NCI-H2081 treated with DMSO at 0.1 percent for 48 hours (cell line): ENCODE measurements around the gene GNAS.
"Not testable (repeated sequence)": the region's sequence is repeated elsewhere in the genome, so short reads cannot be mapped to it uniquely, and the experiment has no call there.

Source experiments
- DNase-seq: peaks from one replicate; lab custom pipeline; 2025; lab: John Stamatoyannopoulos, UW

GNAS gene

DNA sequence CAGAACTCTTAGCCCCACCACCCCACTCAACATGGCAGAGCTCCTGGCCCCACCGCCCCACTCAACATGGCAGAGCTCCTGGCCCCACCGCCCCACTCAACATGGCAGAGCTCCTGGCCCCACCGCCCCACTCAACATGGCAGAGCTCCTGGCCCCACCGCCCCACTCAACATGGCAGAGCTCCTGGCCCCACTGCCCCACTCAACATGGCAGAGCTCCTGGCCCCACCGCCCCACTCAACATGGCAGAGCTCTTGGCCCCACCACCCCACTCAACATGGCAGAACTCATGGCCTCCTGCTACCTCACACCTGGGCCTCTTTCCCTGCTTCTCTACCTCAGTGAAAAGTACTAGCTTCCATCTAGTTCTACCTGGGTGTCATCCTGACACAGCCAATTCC, 23.7 kb upstream of the GNAS start:
- not testable (repeated sequence) for DNase-seq

DNA sequence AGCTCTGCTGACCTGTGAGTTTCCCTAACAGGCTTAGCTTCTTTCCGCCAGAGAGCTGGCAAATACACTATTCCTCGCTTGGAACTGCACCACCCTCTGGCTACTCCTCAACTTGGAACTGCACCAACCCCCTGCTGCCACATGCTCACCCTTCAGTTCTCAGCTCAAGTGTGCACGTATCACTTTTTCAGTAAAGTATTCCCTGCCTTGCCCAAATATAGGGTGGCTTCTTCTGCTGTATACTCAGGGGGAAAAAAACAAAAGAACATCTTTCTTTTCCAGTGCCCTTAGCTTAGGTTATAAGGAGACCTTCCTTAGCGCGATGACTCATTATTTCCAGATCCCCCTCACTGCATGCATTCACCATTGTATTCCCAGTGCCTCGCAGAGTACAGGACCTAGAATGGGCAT, 23.0 kb upstream of the GNAS start:
- DNase-seq: no peak

DNA sequence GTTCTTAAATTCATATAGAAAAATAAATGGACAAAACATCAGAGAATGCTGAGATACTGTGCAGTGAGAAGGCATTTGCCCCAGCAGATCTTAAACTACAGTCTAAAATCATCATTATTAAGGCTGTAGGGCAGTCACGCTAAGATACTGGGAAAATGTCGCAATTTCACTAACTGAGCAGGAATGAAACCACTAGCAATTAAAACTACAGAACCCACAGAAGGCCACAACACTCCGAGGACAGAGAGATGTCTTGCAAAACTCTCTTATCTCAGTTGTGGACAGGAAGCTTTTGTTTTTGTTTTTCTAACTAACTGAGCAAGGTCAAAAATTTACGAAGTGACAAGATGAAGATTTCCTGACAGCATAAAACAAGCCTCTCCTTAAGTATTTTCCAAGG, 20.1 kb upstream of the GNAS start:
- DNase-seq: no peak

DNA sequence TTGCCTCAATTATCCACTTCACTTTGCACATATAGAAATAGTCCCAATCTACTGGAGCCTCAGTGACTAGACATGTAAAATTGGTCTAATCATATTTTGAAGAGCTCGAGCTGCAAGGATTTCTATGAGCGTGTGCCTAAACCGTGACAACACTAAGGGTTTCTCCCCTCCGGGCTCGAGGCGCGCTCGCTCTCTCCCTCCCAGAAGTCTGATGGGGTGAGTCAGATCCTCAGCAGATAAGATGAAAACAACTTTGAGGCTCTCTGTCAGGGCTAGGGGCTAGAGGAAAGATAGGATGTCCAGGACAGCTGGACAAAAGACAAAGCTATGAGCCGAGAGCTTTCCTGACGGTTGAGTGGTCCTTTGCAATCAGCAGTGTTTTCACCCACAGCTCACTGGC, 18.6 kb upstream of the GNAS start:
- no peak for DNase-seq

- DNase-seq: no peak
Observed at GRCh38 chr20:58835231-58835630, 17.3 kb upstream of the GNAS start.

DNA sequence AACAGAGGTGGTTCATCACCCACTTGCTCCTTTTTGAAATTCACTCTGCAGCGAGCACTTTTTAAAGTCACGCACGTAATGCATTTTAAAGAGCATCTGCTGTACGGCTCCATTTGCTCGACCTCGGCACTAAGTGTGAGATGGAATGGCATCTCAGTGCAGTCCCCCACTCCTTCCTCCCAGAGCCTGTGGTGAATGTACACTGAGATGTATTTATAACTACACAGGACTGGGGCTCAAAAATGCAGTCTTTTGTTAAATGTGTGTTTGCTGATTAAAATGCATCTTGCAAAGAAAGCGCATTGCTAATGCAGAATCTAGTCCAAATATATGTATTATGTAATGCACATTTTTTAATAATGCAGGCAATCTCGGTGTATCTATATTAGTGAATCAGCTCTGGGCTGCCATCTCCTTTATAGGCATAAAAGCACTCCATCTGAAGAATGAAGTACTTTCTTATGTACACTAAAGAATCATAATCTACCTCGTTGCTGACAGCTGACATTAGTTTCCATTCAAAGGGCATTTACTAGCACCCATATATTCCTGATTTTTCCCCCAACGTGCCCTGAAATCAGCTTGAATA, 15.8 kb upstream of the GNAS start:
- no peak for DNase-seq

DNA sequence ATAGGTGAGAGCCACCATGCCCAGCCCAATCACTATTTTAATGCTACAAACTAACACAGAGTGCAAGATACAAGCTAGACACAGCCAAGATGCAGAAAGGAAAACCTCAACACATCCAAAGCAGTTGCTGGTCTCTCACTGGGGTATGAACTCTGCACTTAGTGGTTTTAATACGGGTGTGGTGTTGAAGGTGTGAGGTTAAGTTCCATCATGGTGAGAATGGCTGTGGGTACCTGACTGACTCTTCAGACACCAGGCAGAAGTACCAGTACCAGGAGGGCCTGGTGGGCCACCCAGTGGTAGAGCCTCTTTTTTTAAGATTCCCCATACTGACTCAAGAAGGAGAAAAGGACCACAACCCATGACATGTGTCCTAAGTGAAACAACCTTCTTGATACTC, 14.8 kb upstream of the GNAS start:
- no peak for DNase-seq

DNA sequence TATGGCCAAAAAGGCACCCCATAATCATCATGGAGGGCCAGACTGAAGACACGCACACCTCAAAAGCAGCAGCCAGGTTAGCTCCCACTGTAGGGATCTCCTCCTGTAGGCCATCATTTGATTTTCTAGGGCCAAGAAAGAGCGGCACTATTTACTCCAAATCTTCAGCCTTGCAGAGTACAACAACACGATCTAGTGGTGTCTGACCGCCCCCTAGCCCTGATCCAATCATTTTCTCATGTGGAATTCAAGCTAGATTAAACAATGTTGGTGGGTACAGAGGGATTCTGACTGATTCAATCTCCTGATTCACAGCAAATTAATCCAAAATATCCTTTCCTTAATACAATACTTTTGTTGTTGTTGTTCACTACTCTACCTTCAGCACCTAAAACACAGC, 14.3 kb upstream of the GNAS start:
- DNase-seq: no peak

DNA sequence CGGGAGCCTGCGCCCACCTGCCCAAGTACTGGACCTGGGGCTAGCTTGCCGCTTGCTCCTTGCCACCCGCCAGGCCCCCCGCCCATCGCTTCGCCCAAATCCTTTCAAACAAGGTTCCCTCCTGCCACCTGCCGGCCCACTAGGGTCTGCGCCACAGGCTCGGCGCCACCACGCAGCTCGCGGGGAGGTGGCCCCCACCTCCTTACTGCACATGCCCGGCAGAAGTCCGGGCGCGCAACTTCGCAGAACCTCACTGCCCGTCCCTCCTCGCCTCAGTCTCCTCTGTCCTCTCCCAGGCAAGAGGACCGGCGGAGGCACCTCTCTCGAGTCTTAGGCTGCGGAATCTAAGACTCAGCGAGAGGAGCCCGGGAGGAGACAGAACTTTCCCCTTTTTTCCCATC, 13.0 kb upstream of the GNAS start:
- DNase-seq: no peak

DNA sequence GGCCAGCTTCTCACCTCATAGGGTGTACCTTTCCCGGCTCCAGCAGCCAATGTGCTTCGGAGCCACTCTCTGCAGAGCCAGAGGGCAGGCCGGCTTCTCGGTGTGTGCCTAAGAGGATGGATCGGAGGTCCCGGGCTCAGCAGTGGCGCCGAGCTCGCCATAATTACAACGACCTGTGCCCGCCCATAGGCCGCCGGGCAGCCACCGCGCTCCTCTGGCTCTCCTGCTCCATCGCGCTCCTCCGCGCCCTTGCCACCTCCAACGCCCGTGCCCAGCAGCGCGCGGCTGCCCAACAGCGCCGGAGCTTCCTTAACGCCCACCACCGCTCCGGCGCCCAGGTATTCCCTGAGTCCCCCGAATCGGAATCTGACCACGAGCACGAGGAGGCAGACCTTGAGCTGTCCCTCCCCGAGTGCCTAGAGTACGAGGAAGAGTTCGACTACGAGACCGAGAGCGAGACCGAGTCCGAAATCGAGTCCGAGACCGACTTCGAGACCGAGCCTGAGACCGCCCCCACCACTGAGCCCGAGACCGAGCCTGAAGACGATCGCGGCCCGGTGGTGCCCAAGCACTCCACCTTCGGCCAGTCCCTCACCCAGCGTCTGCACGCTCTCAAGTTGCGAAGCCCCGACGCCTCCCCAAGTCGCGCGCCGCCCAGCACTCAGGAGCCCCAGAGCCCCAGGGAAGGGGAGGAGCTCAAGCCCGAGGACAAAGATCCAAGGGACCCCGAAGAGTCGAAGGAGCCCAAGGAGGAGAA, 12.3 kb upstream of the GNAS start:
- no peak for DNase-seq

GRCh38 chr20:58840816-58841538, 11.5 kb upstream of the GNAS start:
- no peak for DNase-seq

DNA sequence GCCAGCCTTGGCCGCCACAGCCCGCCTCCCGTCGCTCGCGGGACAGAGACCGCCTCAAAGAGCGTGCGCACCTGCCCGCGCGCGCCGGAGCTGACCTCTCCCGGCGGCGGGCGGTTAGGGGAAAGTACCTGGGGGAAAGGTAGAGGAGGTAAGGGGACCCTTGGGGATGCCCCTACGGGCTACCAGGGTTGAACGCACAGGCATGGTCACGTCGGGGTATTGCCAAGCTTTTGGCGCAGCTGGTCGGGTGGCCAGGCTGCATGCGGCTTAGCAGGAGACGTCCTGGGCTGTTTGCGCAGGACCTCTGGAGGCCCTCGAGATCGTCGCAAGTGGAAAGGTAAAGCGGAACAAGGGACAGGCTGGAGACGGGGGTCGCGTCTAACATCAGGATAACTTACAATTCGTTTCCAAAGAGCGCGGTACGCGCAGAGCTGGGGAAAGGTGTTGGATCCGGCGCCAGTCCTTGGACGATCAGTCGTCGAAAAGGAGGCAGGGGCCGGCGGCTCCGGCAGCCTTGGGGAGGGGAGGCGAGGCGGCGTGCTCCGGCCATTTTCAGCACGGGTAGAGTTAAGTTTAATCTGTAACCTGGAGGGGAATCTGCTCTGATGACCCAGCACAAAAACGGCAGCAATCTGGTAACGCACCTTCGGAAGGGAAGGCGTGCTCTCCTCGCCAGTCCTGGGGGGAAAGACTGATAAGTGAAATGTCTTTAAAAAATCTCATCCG, 10.8 kb upstream of the GNAS start:
- DNase-seq: no peak

DNA sequence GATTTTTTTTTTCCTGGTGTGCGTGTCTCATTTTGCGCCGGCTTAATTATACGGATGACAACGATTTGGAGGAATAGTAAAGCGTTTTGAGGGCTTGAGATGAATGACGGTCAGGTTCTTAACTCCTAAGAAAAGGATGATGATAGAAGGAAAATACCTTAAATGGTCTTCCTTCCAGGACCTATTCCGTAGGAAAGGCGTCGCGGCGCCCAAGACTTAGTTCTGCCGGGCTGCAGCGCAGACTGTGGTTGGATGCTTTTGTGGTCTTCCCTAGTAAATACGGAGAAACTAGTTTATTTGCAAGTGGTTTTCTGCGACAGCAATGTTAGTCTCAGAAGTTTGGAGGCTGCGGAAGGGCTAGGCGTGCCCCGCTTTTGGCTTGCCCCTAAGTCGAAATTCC, 10.2 kb upstream of the GNAS start:
- no peak for DNase-seq

- no peak for DNase-seq
Observed at GRCh38 chr20:58843128-58843556, 9.4 kb upstream of the GNAS start.

DNA sequence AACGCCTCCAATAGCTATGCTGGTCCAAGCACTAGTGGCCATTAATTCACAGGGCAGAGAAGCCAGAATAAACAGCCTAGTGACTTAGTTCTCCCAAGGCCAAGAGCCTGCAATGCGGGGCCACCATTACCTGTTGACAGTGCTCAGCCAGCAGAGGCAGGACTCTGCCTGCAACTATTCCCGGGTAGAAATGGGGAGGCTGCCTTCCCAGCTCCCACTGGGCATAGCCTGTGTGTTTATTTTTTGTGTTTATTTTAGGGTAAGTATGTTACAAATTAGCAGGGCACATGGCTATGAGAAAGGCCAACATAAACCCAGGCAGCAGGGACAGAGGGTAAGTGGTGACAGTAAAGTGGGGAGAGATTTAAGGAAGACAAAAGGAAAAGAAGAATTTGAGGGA, 6.8 kb upstream of the GNAS start:
- DNase-seq: no peak

- no peak for DNase-seq
Observed at GRCh38 chr20:58847463-58847862, 5.1 kb upstream of the GNAS start.

DNA sequence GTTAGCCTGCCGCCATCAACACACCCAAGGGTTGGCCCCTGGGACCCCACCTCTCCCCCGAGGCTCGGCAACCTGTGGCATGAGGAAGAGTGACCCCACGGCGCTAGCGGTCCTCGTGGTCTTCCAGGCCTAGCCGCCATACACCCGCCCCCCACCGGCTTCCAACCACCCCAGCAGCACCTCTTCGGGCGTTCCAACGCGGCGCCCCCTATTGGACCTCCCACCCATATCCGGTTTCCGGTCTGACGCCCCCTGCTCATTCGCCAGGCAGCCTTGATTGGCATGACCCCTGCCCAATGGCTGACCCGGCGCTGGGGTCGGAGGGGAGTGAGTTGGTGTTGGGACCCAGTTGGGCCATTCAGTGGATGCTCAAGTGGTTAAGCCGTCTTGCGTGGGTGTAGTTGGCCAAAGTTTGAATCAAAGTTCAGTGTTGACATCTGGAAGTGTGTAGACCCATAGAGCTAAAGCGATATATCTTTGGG, 1.8 kb upstream of the GNAS start, which contains the start of gene GNAS-AS1:
Gene GNAS-AS1, minus strand, starts transcription at position 210 of the 482 bp plus-strand sequence.
- DNase-seq: no peak

DNA sequence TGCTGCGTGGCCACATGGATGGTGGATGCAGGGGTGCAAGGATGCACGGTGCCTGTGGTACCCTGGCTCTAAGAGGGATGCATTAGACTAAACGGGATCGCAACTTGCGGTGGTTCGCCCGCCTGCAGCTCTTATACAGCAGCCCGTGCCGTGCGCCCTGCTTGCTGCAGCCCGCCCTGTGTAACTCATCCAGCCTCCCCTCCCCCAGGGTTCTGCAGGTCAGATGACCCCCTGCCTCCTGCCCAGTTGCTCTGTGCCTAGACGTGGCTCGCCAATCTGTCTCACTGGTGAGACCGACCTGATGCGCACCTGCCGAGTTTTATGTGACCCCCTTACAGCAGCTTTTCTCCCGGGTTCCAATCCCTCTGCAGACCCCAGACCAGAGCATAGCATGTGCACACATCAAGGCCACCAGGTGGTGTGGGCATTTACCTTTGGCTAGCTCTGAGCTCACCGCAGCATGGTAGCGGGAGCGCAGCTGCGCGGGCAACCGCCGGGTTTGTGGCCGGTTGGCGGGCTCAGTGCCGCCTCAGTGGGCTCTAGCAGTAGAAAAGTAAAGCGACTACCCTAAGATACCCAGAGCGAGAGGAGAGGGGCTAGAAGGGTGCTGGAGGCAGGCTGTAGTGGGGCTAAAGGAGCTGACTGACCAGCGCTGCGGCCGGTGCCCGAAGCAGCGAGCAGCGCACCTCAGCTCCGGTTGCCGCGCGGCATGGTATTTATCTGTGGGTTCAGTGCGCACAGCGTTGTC, 1.1 kb upstream of the GNAS start:
- DNase-seq: no peak

DNA sequence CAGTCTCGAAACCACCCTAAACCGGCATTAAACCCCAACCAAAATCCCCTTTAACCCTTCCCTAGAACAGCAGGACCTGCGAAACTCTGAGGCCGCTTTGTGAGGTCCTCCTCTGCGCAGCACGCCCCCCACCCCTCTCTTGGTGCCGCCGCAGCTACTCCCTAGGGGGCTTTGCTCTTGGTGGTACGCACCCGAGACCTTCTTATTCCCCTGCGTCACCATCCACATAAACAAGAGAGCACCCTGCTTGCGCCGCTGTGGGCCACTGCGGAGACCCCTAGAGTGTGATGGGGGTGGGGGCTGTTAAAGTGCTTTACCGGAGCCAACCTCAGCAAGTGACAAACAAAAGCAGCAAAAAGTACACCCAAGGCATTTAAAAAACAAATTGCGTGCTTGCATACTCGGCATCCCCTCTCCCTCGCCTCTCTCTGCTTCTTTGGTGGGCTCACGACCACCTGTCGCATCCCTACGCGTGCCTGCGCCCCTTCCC, 502 bp upstream of the GNAS start:
- no peak for DNase-seq

GRCh38 chr20:58853466-58853865, 950 bp downstream of the GNAS start:
- DNase-seq: no peak

- DNase-seq: no peak
Observed at GRCh38 chr20:58853976-58854637, 1.6 kb downstream of the GNAS start.
